HG03558 (cell line): ENCODE results near the gene ELOVL5.
"Not testable (repeated sequence)": the region's sequence is repeated elsewhere in the genome, so short reads cannot be mapped to it uniquely, and the experiment has no call there.

ENCODE experiments used
- ATAC-seq: cut with Tn5 transposase; IDR thresholded peaks from one replicate; pipeline ENCODE4 v1.9.1; 2021; ENCODE audit warnings: moderate number of reproducible peaks; ENCODE audit not compliant: unreplicated experiment; ENCODE audit errors: extremely low read depth

The ELOVL5 gene

GRCh38 chr6:53309901-53310300 is 38.8 kb downstream of the ELOVL5 start:
- no peak for ATAC-seq

GRCh38 chr6:53309059-53309900 is 39.5 kb downstream of the ELOVL5 start:
- peak; percentile 45 for ATAC-seq

- peak; percentile 54 for ATAC-seq
Observed at GRCh38 chr6:53306819-53307347, 41.9 kb downstream of the ELOVL5 start.

- not testable (repeated sequence) for ATAC-seq
Observed at GRCh38 chr6:53306217-53306616, 42.5 kb downstream of the ELOVL5 start.

- ATAC-seq, result not testable (repeated sequence)
Observed at GRCh38 chr6:53305506-53306005, 43.2 kb downstream of the ELOVL5 start.

- not testable (repeated sequence) for ATAC-seq
Observed at GRCh38 chr6:53304953-53305352, 43.8 kb downstream of the ELOVL5 start.

GRCh38 chr6:53302678-53303360 is 45.9 kb downstream of the ELOVL5 start:
- no peak for ATAC-seq

GRCh38 chr6:53301801-53302537 is 46.8 kb downstream of the ELOVL5 start:
- no peak for ATAC-seq

GRCh38 chr6:53300656-53301551 is 47.8 kb downstream of the ELOVL5 start:
- no peak for ATAC-seq

GRCh38 chr6:53299331-53300005 is 49.3 kb downstream of the ELOVL5 start:
- ATAC-seq, result no peak

- ATAC-seq, result no peak
Observed at GRCh38 chr6:53297004-53297403, 51.7 kb downstream of the ELOVL5 start.

GRCh38 chr6:53295176-53295575 is 53.6 kb downstream of the ELOVL5 start:
- ATAC-seq, result no peak

GRCh38 chr6:53294611-53295010 is 54.1 kb downstream of the ELOVL5 start:
- ATAC-seq, result no peak

GRCh38 chr6:53294095-53294494 is 54.7 kb downstream of the ELOVL5 start:
- no peak for ATAC-seq

- no peak for ATAC-seq
Observed at GRCh38 chr6:53293691-53294090, 55.1 kb downstream of the ELOVL5 start.

GRCh38 chr6:53290537-53291510 is 57.9 kb downstream of the ELOVL5 start:
- ATAC-seq, result no peak

GRCh38 chr6:53287336-53288225 is 61.2 kb downstream of the ELOVL5 start:
- ATAC-seq, result no peak
